Kidney glomerular epithelial cell (primary cell): ENCODE data around the gene RAB40B.

Experiments
- DNase-seq: peaks from one replicate; lab custom pipeline; 2025; lab: John Stamatoyannopoulos, UW

The RAB40B gene

GRCh38 chr17:82716203-82717010 lies 17.9 kb upstream of the RAB40B start, which contains the start of gene FN3KRP:
TSS of gene FN3KRP (plus strand) at chr17:82716706. CDS start at chr17:82716756, 50 bp downstream.
- DNase-seq = peak; percentile 66

GRCh38 chr17:82713071-82713723 lies 14.7 kb upstream of the RAB40B start:
- DNase-seq = no peak

- no peak for DNase-seq
Observed at GRCh38 chr17:82710499-82711232, 12.2 kb upstream of the RAB40B start.

GRCh38 chr17:82709676-82710498 lies 11.4 kb upstream of the RAB40B start:
- DNase-seq = no peak

- DNase-seq = no peak
Observed at GRCh38 chr17:82709024-82709675, 10.7 kb upstream of the RAB40B start.

- no peak for DNase-seq
Observed at GRCh38 chr17:82705756-82706155, 7.3 kb upstream of the RAB40B start.

GRCh38 chr17:82704886-82705285 lies 6.4 kb upstream of the RAB40B start:
- no peak for DNase-seq

- DNase-seq = no peak
Observed at GRCh38 chr17:82703935-82704865, 5.7 kb upstream of the RAB40B start.

GRCh38 chr17:82703036-82703745 lies 4.7 kb upstream of the RAB40B start:
- no peak for DNase-seq

GRCh38 chr17:82702231-82702927 lies 3.9 kb upstream of the RAB40B start:
- DNase-seq = no peak

- DNase-seq = no peak
Observed at GRCh38 chr17:82699551-82699950, 1.1 kb upstream of the RAB40B start.

GRCh38 chr17:82698974-82699442 lies 510 bp upstream of the RAB40B start:
- DNase-seq = no peak

- no peak for DNase-seq
Observed at GRCh38 chr17:82697808-82698064, 762 bp downstream of the RAB40B start.

GRCh38 chr17:82696916-82697807 lies 1.3 kb downstream of the RAB40B start:
- DNase-seq = peak; percentile 4

GRCh38 chr17:82696259-82696658 lies 2.2 kb downstream of the RAB40B start:
- no peak for DNase-seq

GRCh38 chr17:82694647-82695046 lies 3.9 kb downstream of the RAB40B start:
- no peak for DNase-seq

- no peak for DNase-seq
Observed at GRCh38 chr17:82693168-82693867, 5.2 kb downstream of the RAB40B start.
